HFFc6 (cell line): ENCODE measurements around the gene GTF2A1L. TPM values are rescaled to one million over a fixed set of nuclear protein-coding genes. Genes with fewer than 3 reads are reported as not detected.

Experiments
- DNase-seq: peaks from one replicate; pipeline ENCODE4 v3.0.0-alpha.2; 2018
- H3K27ac Mint-ChIP-seq: 2 replicates; pipeline ENCODE4 v1.8.0; 2020; ENCODE audit warnings: mild to moderate bottlenecking, mixed read lengths
- H3K27me3 Mint-ChIP-seq: 2 replicates; pipeline ENCODE4 v1.8.0; 2021; ENCODE audit warnings: mild to moderate bottlenecking, moderate library complexity, mixed read lengths; ENCODE audit not compliant: insufficient read depth
- H3K36me3 Mint-ChIP-seq: 2 replicates; pipeline ENCODE4 v1.8.0; 2021; ENCODE audit warnings: low read depth, mixed read lengths
- H3K4me1 Mint-ChIP-seq: 2 replicates; pipeline ENCODE4 v1.8.0; 2020; ENCODE audit warnings: low read depth, mixed read lengths
- H3K4me3 Mint-ChIP-seq: 2 replicates; pipeline ENCODE4 v1.8.0; 2020; ENCODE audit warnings: mild to moderate bottlenecking, moderate library complexity, mixed read lengths
- H3K9me3 Mint-ChIP-seq: 2 replicates; pipeline ENCODE4 v1.8.0; 2020; ENCODE audit warnings: mild to moderate bottlenecking, mixed read lengths
- total RNA-seq, 6 experiments: library from RNA; stranded (reverse); fragmentation: NEBNext Ultra II Directional; extraction: Animal tissue kit (Norgen Biotek cat#: 25700); gene quantifications; 2 replicates in 1 of 6; 3 replicates in 5 of 6; pipeline ENCODE4 v1.2.3, GENCODE V29; 2021
- TF ChIP-seq, protein P1 (sequence below): fragments of 200-600 bp; sonication (generic); IDR thresholded peaks from 2 replicates; pipeline ENCODE4 v1.5.0; 2021; ENCODE audit warnings: antibody characterized with exemption, mild to moderate bottlenecking

The GTF2A1L gene
- total RNA-seq, 6 experiments from 2014 or later, result not detected

DNA sequence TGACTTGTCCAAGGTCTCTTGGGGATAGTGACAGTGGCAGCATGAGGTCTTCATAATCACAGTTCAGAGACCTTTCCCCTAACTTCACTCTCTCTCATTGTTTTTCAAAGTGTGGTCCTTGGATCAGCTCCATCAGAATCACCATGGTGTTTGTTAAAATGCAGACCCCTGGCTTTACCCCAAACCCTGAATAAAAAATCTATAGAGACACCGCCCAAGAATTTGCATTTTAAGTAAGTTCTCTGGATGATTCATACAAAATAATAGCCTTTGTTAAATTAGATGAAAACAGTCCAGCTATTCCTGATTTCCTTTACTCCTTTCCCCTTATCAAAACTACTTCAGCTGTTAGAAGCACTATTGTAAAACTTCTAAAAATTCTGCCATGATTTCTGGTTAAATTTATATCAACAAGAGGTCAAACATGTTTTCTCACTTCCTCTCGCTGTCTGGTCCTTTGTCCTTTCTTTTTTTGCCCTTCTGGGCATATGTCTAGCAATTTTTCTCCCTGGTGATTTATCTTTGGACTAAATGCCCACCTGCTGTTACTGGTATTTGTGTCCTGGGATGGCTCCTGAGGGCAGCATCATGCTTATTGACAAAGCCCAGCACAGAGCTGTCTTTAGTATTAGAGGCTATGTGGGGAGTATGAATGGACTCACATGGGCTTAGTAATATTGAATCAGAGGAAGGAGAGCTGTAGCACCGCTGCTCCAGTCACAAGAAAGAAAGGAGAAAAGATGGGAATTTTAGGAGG, 74.5 kb downstream of the GTF2A1L start:
- Mint-ChIP-seq H3K4me3 (no peak overlapping the region), H3K27ac (no peak overlapping the region), H3K36me3 (no peaks in the 10 kb centered on the region), H3K27me3 (no peaks in the 10 kb centered on the region; the same call in 1 of the 2 replicates), H3K4me1 (no peaks in the 10 kb centered on the region), H3K9me3 (peaks cover 9% of the 10 kb centered on the region)
- TF ChIP-seq, protein P1, sequence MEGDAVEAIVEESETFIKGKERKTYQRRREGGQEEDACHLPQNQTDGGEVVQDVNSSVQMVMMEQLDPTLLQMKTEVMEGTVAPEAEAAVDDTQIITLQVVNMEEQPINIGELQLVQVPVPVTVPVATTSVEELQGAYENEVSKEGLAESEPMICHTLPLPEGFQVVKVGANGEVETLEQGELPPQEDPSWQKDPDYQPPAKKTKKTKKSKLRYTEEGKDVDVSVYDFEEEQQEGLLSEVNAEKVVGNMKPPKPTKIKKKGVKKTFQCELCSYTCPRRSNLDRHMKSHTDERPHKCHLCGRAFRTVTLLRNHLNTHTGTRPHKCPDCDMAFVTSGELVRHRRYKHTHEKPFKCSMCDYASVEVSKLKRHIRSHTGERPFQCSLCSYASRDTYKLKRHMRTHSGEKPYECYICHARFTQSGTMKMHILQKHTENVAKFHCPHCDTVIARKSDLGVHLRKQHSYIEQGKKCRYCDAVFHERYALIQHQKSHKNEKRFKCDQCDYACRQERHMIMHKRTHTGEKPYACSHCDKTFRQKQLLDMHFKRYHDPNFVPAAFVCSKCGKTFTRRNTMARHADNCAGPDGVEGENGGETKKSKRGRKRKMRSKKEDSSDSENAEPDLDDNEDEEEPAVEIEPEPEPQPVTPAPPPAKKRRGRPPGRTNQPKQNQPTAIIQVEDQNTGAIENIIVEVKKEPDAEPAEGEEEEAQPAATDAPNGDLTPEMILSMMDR, result no peak
- no peak for DNase-seq

DNA sequence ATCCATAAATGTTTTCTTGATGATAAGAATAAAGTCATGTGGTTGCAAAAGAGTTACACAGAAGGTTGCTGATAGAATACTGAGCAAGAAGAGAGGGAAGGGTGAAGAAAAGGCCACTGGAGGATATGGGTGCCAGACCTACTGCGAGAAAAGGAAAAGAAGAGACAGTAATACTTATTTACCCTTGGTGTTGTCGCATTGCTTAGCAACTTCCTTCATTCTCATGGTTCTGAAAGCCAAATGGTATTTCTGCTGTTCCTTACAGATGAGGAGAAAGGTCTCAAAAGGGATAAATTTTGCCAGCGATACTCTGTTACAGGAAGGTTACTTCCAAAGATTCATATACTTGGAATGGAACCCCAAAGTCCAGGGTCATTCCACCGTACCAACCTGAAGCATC, 75.4 kb downstream of the GTF2A1L start:
- H3K27me3 Mint-ChIP-seq, result no peaks in the 10 kb centered on the region; the same call in 1 of the 2 replicates
- no peaks in the 10 kb centered on the region for H3K4me1 Mint-ChIP-seq
- no peaks in the 10 kb centered on the region for H3K36me3 Mint-ChIP-seq
- H3K27ac Mint-ChIP-seq, result no peak overlapping the region
- H3K9me3 Mint-ChIP-seq, result peaks cover 10% of the 10 kb centered on the region
- DNase-seq, result no peak
- H3K4me3 Mint-ChIP-seq, result no peak overlapping the region
- TF ChIP-seq, protein P1, result no peak

DNA sequence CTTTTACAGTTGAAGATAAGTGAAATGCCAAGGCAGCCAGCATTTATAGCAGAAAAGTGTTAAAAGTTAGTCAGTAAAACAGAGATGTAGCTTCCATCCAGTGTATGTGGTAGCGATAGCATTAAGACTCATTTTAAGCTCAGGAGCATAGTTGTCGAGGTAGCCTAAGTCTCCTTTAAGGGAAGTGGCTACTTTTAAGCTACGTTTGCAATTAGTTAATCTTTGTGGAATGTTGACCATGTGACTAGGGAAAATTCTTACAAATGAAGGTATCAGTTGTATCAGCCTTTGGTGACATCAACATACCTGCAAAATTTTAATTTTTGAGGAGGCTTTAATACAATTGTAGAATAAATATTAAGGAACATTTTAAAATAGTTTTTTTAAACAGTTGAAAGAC, 76.0 kb downstream of the GTF2A1L start:
- Mint-ChIP-seq H3K27me3 (no peaks in the 10 kb centered on the region; the same call in 1 of the 2 replicates), H3K27ac (no peak overlapping the region), H3K36me3 (no peaks in the 10 kb centered on the region), H3K4me3 (no peak overlapping the region), H3K4me1 (no peaks in the 10 kb centered on the region), H3K9me3 (peaks cover 10% of the 10 kb centered on the region)
- no peak for DNase-seq
- TF ChIP-seq, protein P1, result no peak

DNA sequence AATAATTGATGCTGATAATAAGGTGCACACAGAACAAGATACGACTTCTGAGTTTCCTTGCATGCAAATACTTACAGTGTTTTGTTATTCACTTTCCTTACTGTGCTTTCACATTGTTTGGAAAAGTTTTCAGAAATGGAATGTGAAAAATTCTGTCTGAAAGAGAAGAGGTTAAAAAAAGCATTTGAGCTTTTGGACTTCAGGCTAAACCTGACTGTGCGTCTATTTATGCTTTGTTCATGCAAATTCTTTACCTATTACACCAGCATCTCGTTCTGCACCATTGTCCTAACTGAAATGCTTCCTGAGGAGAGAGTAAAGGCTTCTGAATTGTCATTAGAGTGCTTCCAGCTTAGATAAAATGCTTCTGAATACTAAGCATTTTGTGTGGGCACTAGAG, 76.5 kb downstream of the GTF2A1L start:
- Mint-ChIP-seq H3K4me1 (no peaks in the 10 kb centered on the region), H3K9me3 (peaks cover 13% of the 10 kb centered on the region), H3K27me3 (no peaks in the 10 kb centered on the region; the same call in 1 of the 2 replicates), H3K27ac (no peak overlapping the region), H3K4me3 (no peak overlapping the region), H3K36me3 (no peaks in the 10 kb centered on the region)
- TF ChIP-seq, protein P1, result no peak
- no peak for DNase-seq

DNA sequence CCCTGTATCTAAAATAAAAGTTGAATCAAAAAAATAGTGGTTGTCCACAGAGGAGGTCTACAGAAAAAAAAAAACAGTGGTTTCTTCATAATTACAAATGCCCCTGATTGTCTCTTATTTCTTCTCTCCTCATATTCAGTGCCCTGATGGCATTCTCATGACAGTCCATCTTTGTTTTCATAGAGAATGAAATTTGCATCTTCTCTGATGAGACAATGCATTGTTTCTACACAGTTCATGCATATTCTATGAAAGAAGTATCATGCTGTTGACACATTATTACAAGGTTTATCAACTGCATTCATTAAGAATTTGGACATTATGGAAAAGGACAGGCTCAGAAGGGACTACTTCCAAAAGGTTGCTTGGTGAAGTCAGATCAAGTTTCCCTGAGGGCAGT, 78.3 kb downstream of the GTF2A1L start:
- H3K36me3 Mint-ChIP-seq, result no peaks in the 10 kb centered on the region
- no peak overlapping the region for H3K4me3 Mint-ChIP-seq
- TF ChIP-seq, protein P1, result no peak
- peaks cover 16% of the 10 kb centered on the region for H3K9me3 Mint-ChIP-seq
- H3K27ac Mint-ChIP-seq, result no peak overlapping the region
- H3K27me3 Mint-ChIP-seq, result no peaks in the 10 kb centered on the region; the same call in 1 of the 2 replicates
- no peaks in the 10 kb centered on the region for H3K4me1 Mint-ChIP-seq
- no peak for DNase-seq
